Left ventricle myocardium inferior (tissue), 1 donor: Measurements from ENCODE around the gene GPHA2. TPM values are rescaled to one million over a fixed set of nuclear protein-coding genes. Genes with fewer than 3 reads are reported as not detected.

Source experiments
- DNase-seq: peaks from one replicate; pipeline ENCODE4 v3.0.0-alpha.2; 2020
- H3K27ac ChIP-seq: fragments of 200-600 bp; replicated peaks from 2 replicates; pipeline ENCODE4 v1.8.0; 2021
- H3K27me3 ChIP-seq: fragments of 200-600 bp; 2 replicates; pipeline ENCODE4 v1.8.0; 2021; ENCODE audit warnings: low read depth
- H3K36me3 ChIP-seq: fragments of 200-600 bp; 2 replicates; pipeline ENCODE4 v1.8.0; 2021
- H3K4me1 ChIP-seq: fragments of 200-600 bp; 2 replicates; pipeline ENCODE4 v1.8.0; 2021
- H3K4me3 ChIP-seq: fragments of 200-600 bp; 2 replicates; pipeline ENCODE4 v1.8.0; 2021; ENCODE audit warnings: mild to moderate bottlenecking, moderate library complexity
- H3K9me3 ChIP-seq: fragments of 200-600 bp; replicated peaks from 2 replicates; pipeline ENCODE4 v1.8.0; 2021
- CTCF ChIP-seq: fragments of 200-600 bp; IDR thresholded peaks from 2 replicates; pipeline ENCODE4 v1.8.0; 2021; ENCODE audit warnings: antibody characterized with exemption, mild to moderate bottlenecking, borderline replicate concordance
- intact Hi-C: fragments of 100-400 bp; cut with micrococcal nuclease; formaldehyde crosslinking; loops from one replicate; pipeline ENCODE4 v1.11.0; 2022
- total RNA-seq: library from RNA; stranded (reverse); fragmentation: NEBNext Ultra II Directional; extraction: Animal tissue kit (Norgen Biotek cat#: 25700); gene quantifications from one replicate; pipeline ENCODE4 v1.2.1, GENCODE V29; 2021
- donor health status: DM: no; HTN: yes; CAD: no; lungs with severe emphysema.

Gene GPHA2
- total RNA-seq, 1 donor from 2014 or later, result not detected

GRCh38 chr11:64915376-64915887, 20.3 kb downstream of the GPHA2 start:
- TF ChIP-seq CTCF, result no peak
- intact Hi-C loops, result no loop called here
- Histone ChIP-seq H3K4me3 (peak overlapping the region; percentile 75), H3K4me1 (peaks cover 48% of the 10 kb centered on the region), H3K27ac (no peak overlapping the region), H3K9me3 (no peaks in the 10 kb centered on the region), H3K27me3 (no peaks in the 10 kb centered on the region), H3K36me3 (peaks cover 39% of the 10 kb centered on the region)
- no peak for DNase-seq

GRCh38 chr11:64914123-64914522, 21.6 kb downstream of the GPHA2 start:
- H3K36me3 ChIP-seq, result peaks cover 52% of the 10 kb centered on the region
- H3K4me1 ChIP-seq, result peaks cover 36% of the 10 kb centered on the region
- no peaks in the 10 kb centered on the region for H3K9me3 ChIP-seq
- H3K4me3 ChIP-seq, result no peak overlapping the region
- no peak for TF ChIP-seq CTCF
- no peak for DNase-seq
- no peaks in the 10 kb centered on the region for H3K27me3 ChIP-seq
- intact Hi-C loops, result no loop called here
- no peak overlapping the region for H3K27ac ChIP-seq

GRCh38 chr11:64913171-64913727, 22.4 kb downstream of the GPHA2 start:
- no peak for DNase-seq
- Histone ChIP-seq H3K4me3 (no peak overlapping the region), H3K9me3 (no peaks in the 10 kb centered on the region), H3K27me3 (no peaks in the 10 kb centered on the region), H3K4me1 (peaks cover 27% of the 10 kb centered on the region), H3K36me3 (peaks cover 60% of the 10 kb centered on the region), H3K27ac (no peak overlapping the region)
- no peak for TF ChIP-seq CTCF
- intact Hi-C loops, result no loop called here

GRCh38 chr11:64911689-64912088, 24.0 kb downstream of the GPHA2 start:
- peaks cover 76% of the 10 kb centered on the region for H3K36me3 ChIP-seq
- H3K4me3 ChIP-seq, result no peak overlapping the region
- no peaks in the 10 kb centered on the region for H3K27me3 ChIP-seq
- no peaks in the 10 kb centered on the region for H3K9me3 ChIP-seq
- no peak for TF ChIP-seq CTCF
- intact Hi-C loops, result no loop called here
- H3K27ac ChIP-seq, result no peak overlapping the region
- H3K4me1 ChIP-seq, result peaks cover 16% of the 10 kb centered on the region
- DNase-seq, result no peak

- intact Hi-C loops, result no loop called here
- H3K4me3 ChIP-seq, result no peak overlapping the region
- peaks cover 81% of the 10 kb centered on the region for H3K36me3 ChIP-seq
- DNase-seq, result no peak
- H3K9me3 ChIP-seq, result no peaks in the 10 kb centered on the region
- no peak overlapping the region for H3K27ac ChIP-seq
- H3K4me1 ChIP-seq, result peaks cover 11% of the 10 kb centered on the region
- no peaks in the 10 kb centered on the region for H3K27me3 ChIP-seq
- TF ChIP-seq CTCF, result no peak
Measured at GRCh38 chr11:64911142-64911541, 24.6 kb downstream of the GPHA2 start.
